GM18873 (cell line): ENCODE data around the gene MYO1D.

Experiments
- ATAC-seq: cut with Tn5 transposase; IDR thresholded peaks from one replicate; pipeline ENCODE4 v1.9.1; 2021; ENCODE audit warnings: mild to moderate bottlenecking, moderate library complexity, moderate number of reproducible peaks; ENCODE audit not compliant: unreplicated experiment, low FRiP score

Gene MYO1D

GRCh38 chr17:32697728-32698625, 178.9 kb downstream of the MYO1D start:
- ATAC-seq = no peak

GRCh38 chr17:32696426-32696825, 180.5 kb downstream of the MYO1D start:
- ATAC-seq = no peak

- ATAC-seq = no peak
Observed at GRCh38 chr17:32695864-32696263, 181.1 kb downstream of the MYO1D start.

GRCh38 chr17:32693194-32693897, 183.6 kb downstream of the MYO1D start:
- no peak for ATAC-seq

- ATAC-seq = no peak
Observed at GRCh38 chr17:32692179-32692578, 184.7 kb downstream of the MYO1D start.

- no peak for ATAC-seq
Observed at GRCh38 chr17:32689348-32689747, 187.6 kb downstream of the MYO1D start.

- no peak for ATAC-seq
Observed at GRCh38 chr17:32688221-32688620, 188.7 kb downstream of the MYO1D start.

GRCh38 chr17:32684087-32684958, 192.6 kb downstream of the MYO1D start:
- no peak for ATAC-seq

GRCh38 chr17:32673964-32674363, 203.0 kb downstream of the MYO1D start:
- ATAC-seq = no peak

GRCh38 chr17:32672711-32673110, 204.2 kb downstream of the MYO1D start:
- ATAC-seq = no peak

GRCh38 chr17:32671896-32672295, 205.0 kb downstream of the MYO1D start:
- ATAC-seq = no peak

GRCh38 chr17:32664936-32665583, 211.9 kb downstream of the MYO1D start:
- ATAC-seq = no peak

- no peak for ATAC-seq
Observed at GRCh38 chr17:32660496-32660985, 216.4 kb downstream of the MYO1D start.

GRCh38 chr17:32659419-32659842, 217.5 kb downstream of the MYO1D start:
- ATAC-seq = no peak

GRCh38 chr17:32658470-32659418, 218.2 kb downstream of the MYO1D start:
- no peak for ATAC-seq

GRCh38 chr17:32656886-32657285, 220.0 kb downstream of the MYO1D start:
- no peak for ATAC-seq

- ATAC-seq = no peak
Observed at GRCh38 chr17:32654324-32654723, 222.6 kb downstream of the MYO1D start.

GRCh38 chr17:32651084-32651483, 225.8 kb downstream of the MYO1D start:
- ATAC-seq = no peak

- no peak for ATAC-seq
Observed at GRCh38 chr17:32648450-32648849, 228.5 kb downstream of the MYO1D start.
